ENCODE measurements around the gene KRTAP4-4.
"Not testable (repeated sequence)": the region's sequence is repeated elsewhere in the genome, so short reads cannot be mapped to it uniquely, and the experiment has no call there.

The KRTAP4-4 gene

DNA sequence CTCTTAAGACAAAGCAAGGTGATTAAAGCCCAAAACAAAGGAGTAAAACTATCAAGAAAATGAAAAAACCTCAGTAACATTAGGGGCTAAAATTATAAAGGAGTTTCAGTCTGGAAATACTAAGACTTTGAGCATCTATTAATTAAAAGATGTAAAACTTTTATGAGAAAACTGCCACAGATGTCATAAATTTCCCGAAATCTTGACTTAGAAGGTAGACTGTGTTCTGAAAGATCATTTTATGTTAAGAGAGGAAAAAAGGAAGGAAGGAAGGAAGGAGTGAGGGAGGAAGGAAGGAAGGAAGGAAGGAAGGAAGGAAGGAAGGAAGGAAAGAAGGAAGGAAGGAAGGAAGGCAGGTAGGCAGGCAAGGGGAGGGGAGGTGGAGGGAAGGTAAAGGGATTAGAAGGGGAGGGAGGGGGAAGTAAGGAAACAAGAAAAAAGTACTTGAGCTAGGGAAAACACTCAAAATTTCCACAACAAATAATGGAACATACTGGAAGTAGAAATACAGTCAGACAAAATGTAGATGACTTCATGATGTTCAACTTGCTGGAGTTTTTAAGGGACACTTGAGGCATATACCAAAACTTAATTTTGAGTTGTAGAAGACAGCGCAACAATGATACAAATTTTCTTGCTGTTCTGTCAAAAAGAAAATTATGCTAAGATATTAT lies 12.9 kb downstream of the KRTAP4-4 start:
- H3K4me3 ChIP-seq (ENCODE audit: insufficient read length, low read depth), result no peak overlapping the region
- H3K4me1 ChIP-seq (ENCODE audit: insufficient read depth, insufficient read length), result no peaks in the 10 kb centered on the region
- H3K9me3 ChIP-seq (ENCODE audit: insufficient read depth, low read length), result peaks cover 9% of the 10 kb centered on the region; the same call in 1 of the 2 replicates
- H3K27me3 ChIP-seq (ENCODE audit: insufficient read depth, insufficient read length), result no peaks in the 10 kb centered on the region
- H3K36me3 ChIP-seq (ENCODE audit: insufficient read depth, insufficient read length, low read length), result no peaks in the 10 kb centered on the region
- no peak for DNase-seq (ENCODE audit: low read depth, low spot score)
- no peak overlapping the region for H3K9ac ChIP-seq (ENCODE audit: insufficient read length, low read depth)
- no peak for TF ChIP-seq ZNF274 (IDR thresholded peaks at IDR 0.05; ENCODE audit: low read depth, low read length)
- no peak for TF ChIP-seq YY1 (IDR thresholded peaks at IDR 0.05; ENCODE audit: insufficient read depth, insufficient read length)
- TF ChIP-seq SUZ12 (IDR thresholded peaks at IDR 0.05; ENCODE audit: extremely low read depth, insufficient read depth, insufficient read length), result no peak

DNA sequence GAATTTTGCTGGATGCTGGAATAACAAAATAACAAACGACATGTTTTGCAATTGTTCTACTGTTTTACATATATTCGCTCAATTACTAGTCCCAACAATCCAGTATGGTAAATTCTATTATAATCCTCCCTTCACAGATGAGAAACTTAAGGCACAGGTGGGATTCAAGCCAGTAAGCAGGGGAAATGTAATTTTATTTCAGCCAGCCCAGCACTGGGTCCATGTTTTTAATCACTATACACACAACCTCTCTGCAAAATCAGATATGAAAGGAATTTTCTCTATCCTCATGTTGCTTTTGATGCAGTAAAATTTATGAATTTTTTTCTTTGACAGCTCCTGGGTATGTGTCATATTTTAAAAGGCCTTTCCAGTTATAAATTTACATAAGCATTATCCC lies 15.3 kb downstream of the KRTAP4-4 start:
- H3K4me3 ChIP-seq (ENCODE audit: insufficient read length, low read depth), result no peak overlapping the region
- no peak for DNase-seq (ENCODE audit: low read depth, low spot score)

DNA sequence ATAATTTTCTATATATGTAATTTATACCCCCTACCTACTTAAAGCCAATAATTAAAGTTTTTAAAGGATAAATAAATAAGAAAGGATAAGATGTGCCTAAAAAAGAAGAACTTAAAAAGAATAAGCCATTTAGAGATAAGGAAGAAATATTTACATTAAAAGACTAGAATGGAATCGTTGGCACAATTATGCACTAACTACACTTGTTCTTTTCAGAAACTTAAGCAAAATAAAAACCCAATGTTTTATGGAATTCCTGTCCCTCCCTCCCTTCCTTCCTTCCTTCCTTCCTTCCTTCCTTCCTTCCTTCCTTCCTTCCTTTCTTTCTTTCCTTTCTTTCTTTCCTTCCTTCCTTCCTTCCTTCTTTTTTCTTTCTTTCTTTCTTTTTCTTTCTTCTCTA lies 15.7 kb downstream of the KRTAP4-4 start:
- H3K4me1 ChIP-seq (ENCODE audit: insufficient read depth, insufficient read length), result no peaks in the 10 kb centered on the region
- peaks cover 18% of the 10 kb centered on the region for H3K9me3 ChIP-seq (ENCODE audit: insufficient read depth, low read length)
- H3K27me3 ChIP-seq (ENCODE audit: insufficient read depth, insufficient read length), result no peaks in the 10 kb centered on the region
- no peak overlapping the region for H3K9ac ChIP-seq (ENCODE audit: insufficient read length, low read depth)
- H3K36me3 ChIP-seq (ENCODE audit: insufficient read depth, insufficient read length, low read length), result no peaks in the 10 kb centered on the region
- TF ChIP-seq SUZ12 (IDR thresholded peaks at IDR 0.05; ENCODE audit: extremely low read depth, insufficient read depth, insufficient read length) (no peak), ZNF274 (IDR thresholded peaks at IDR 0.05; ENCODE audit: low read depth, low read length) (no peak), YY1 (IDR thresholded peaks at IDR 0.05; ENCODE audit: insufficient read depth, insufficient read length) (no peak)
- H3K4me3 ChIP-seq (ENCODE audit: insufficient read length, low read depth), result no peak overlapping the region
- no peak for DNase-seq (ENCODE audit: low read depth, low spot score)

More for the DNA sequence above, 15.3 kb downstream of the KRTAP4-4 start:
- Histone ChIP-seq H3K36me3 (ENCODE audit: insufficient read depth, insufficient read length, low read length) (no peaks in the 10 kb centered on the region), H3K4me1 (ENCODE audit: insufficient read depth, insufficient read length) (no peaks in the 10 kb centered on the region), H3K9me3 (ENCODE audit: insufficient read depth, low read length) (peaks cover 14% of the 10 kb centered on the region), H3K9ac (ENCODE audit: insufficient read length, low read depth) (no peak overlapping the region), H3K27me3 (ENCODE audit: insufficient read depth, insufficient read length) (no peaks in the 10 kb centered on the region)
- TF ChIP-seq SUZ12 (IDR thresholded peaks at IDR 0.05; ENCODE audit: extremely low read depth, insufficient read depth, insufficient read length) (no peak), YY1 (IDR thresholded peaks at IDR 0.05; ENCODE audit: insufficient read depth, insufficient read length) (no peak), ZNF274 (IDR thresholded peaks at IDR 0.05; ENCODE audit: low read depth, low read length) (no peak)

DNA sequence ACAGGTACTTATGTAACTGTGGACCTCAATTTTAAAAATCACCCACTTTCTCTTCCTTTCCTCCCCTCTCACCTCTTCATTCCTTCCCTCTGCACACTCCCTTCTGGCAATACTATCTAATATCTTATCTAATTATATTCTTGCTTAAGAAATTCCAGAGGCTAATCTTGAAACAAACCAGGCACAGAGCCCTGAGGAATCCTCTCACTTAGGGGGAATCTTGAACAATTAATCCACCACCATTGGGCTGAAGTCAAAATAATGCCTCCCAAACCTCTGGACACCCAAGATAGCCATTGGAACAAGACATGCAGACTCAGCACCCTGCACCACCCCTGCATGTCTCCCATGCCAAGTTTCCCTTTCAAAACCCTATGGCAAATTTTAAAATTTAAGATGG lies 19.2 kb downstream of the KRTAP4-4 start:
- DNase-seq (ENCODE audit: low read depth, low spot score), result no peak
- H3K9ac ChIP-seq (ENCODE audit: insufficient read length, low read depth), result no peak overlapping the region
- H3K4me1 ChIP-seq (ENCODE audit: insufficient read depth, insufficient read length), result no peaks in the 10 kb centered on the region
- H3K9me3 ChIP-seq (ENCODE audit: insufficient read depth, low read length), result peaks cover 21% of the 10 kb centered on the region
- no peaks in the 10 kb centered on the region for H3K27me3 ChIP-seq (ENCODE audit: insufficient read depth, insufficient read length)
- no peaks in the 10 kb centered on the region for H3K36me3 ChIP-seq (ENCODE audit: insufficient read depth, insufficient read length, low read length)
- H3K4me3 ChIP-seq (ENCODE audit: insufficient read length, low read depth), result no peak overlapping the region
- no peak for TF ChIP-seq SUZ12 (IDR thresholded peaks at IDR 0.05; ENCODE audit: extremely low read depth, insufficient read depth, insufficient read length)
- no peak for TF ChIP-seq ZNF274 (IDR thresholded peaks at IDR 0.05; ENCODE audit: low read depth, low read length)
- no peak for TF ChIP-seq YY1 (IDR thresholded peaks at IDR 0.05; ENCODE audit: insufficient read depth, insufficient read length)

DNA sequence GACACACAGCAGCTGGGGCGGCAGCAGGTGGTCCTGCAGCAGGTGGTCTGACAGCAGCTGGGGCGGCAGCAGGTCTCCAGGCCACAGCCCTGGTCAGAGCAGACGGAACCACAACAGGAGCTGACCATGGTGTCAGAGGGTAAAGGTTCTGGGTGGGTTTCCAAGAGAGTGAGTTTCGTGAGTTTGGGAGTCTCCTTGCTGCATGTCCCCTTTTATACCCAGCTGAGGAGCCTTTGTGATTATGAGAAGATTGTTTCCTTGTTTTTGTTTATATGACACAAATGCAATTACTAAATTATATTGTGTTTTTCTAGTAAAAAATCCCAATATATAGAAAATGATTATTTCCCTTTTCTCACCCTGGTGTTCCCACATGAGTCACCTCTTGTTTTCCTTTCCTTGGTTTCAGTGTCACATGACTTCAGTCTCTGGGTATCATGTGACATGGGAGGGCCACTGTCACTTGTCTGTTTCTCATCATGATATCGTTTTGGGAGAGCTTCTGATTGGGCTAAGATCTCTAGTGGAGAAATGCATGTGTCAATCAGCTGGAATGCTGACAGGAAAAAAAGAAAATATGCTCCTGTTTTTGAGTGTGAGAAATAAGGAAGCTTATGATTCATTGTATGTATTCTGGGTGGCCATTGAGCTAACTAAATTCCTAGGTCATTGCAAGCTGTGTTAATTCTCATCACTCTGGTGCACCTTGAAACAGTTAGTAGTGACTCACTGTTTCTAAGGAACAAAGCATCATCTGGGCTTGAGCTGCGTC lies 20.0 kb downstream of the KRTAP4-4 start, which contains the start of gene KRTAP4-6:
TSS of gene KRTAP4-6 (minus strand) at position 185 of the 772 bp plus-strand sequence. CDS start at position 128, 57 bp downstream.
- Histone ChIP-seq H3K4me3 (ENCODE audit: insufficient read length, low read depth) (no peak within 1 kb of the TSS), H3K36me3 (ENCODE audit: insufficient read depth, insufficient read length, low read length) (no peaks in the 10 kb centered on the region), H3K9me3 (ENCODE audit: insufficient read depth, low read length) (peaks cover 21% of the 10 kb centered on the region), H3K9ac (ENCODE audit: insufficient read length, low read depth) (no peak within 1 kb of the TSS), H3K4me1 (ENCODE audit: insufficient read depth, insufficient read length) (no peaks in the 10 kb centered on the region), H3K27me3 (ENCODE audit: insufficient read depth, insufficient read length) (no peaks in the 10 kb centered on the region)
- no peak for DNase-seq (ENCODE audit: low read depth, low spot score)
- TF ChIP-seq YY1 (IDR thresholded peaks at IDR 0.05; ENCODE audit: insufficient read depth, insufficient read length), result no peak
- TF ChIP-seq SUZ12 (IDR thresholded peaks at IDR 0.05; ENCODE audit: extremely low read depth, insufficient read depth, insufficient read length), result no peak
- no peak for TF ChIP-seq ZNF274 (IDR thresholded peaks at IDR 0.05; ENCODE audit: low read depth, low read length)

DNA sequence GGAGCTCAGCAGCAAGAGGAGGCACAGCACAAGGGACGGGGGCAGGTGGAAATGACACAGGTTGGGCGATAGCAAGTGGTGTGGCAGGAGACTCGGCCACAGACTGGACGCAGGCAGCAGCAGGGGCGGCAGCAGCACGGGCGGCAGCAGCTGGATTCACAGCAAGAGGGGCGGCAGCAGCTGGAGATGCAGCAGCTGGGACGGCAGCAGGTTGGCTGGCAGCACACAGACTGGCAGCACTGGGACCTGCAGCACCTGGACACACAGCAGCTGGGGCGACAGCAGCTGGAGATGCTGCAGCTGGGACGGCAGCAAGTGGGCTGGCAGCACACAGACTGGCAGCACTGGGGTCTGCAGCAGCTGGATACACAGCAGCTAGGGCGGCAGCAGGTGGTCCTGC lies 20.7 kb downstream of the KRTAP4-4 start:
- peaks cover 21% of the 10 kb centered on the region for H3K9me3 ChIP-seq (ENCODE audit: insufficient read depth, low read length)
- H3K4me1 ChIP-seq (ENCODE audit: insufficient read depth, insufficient read length); H3K27me3 ChIP-seq (ENCODE audit: insufficient read depth, insufficient read length); H3K36me3 ChIP-seq (ENCODE audit: insufficient read depth, insufficient read length, low read length); H3K9ac ChIP-seq (ENCODE audit: insufficient read length, low read depth); DNase-seq (ENCODE audit: low read depth, low spot score); H3K4me3 ChIP-seq (ENCODE audit: insufficient read length, low read depth): not testable (repeated sequence)

DNA sequence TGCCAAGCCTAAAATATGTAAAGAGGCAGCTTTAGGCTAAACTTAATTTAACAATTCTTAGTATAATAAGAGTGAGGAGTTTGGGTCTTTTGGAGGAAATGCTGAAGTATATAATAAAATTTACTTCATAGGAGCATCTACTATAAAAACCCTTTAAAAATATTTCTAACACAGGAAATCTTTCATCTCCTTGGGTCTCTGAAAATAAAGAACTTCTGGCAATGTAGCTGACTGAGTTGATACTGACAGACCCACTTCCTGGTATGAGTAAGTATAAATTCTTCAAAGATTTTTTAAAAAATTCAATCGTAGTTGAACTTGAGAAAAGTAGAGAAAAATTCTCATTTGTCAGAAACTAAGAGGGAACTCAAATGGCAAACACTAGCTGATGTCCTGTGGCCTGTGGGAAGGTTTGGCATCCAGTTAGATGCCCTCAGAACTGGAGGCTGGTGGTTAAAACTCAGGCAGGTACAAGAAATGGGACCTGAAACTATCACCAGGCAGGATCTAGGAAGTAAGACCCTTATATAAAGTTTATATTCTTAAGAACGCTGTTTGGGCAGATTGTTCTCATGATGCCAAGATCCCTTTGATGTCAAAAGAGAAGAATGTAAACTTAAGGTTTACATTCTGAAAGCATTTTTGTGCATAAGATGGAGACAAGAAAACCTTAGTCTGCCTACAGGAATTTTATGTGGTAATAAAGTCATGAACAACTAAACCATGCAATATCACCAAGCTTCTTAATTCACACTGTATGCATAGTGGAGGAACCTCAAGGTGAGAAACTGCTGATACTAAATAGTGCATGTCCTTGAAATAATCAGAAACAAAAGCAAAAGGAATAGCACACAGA lies 26.4 kb downstream of the KRTAP4-4 start:
- no peaks in the 10 kb centered on the region for H3K27me3 ChIP-seq (ENCODE audit: insufficient read depth, insufficient read length)
- no peak overlapping the region for H3K4me3 ChIP-seq (ENCODE audit: insufficient read length, low read depth)
- no peak overlapping the region for H3K9ac ChIP-seq (ENCODE audit: insufficient read length, low read depth)
- H3K36me3 ChIP-seq (ENCODE audit: insufficient read depth, insufficient read length, low read length), result no peaks in the 10 kb centered on the region
- TF ChIP-seq SUZ12 (IDR thresholded peaks at IDR 0.05; ENCODE audit: extremely low read depth, insufficient read depth, insufficient read length) (no peak), YY1 (IDR thresholded peaks at IDR 0.05; ENCODE audit: insufficient read depth, insufficient read length) (no peak)
- no peaks in the 10 kb centered on the region for H3K9me3 ChIP-seq (ENCODE audit: insufficient read depth, low read length)
- no peaks in the 10 kb centered on the region for H3K4me1 ChIP-seq (ENCODE audit: insufficient read depth, insufficient read length)
- DNase-seq (ENCODE audit: low read depth, low spot score), result no peak

Measured in NT2/D1 (cell line).